K562 (cell line): ENCODE measurements around the gene CAMK2D. TPM values are rescaled to one million over a fixed set of nuclear protein-coding genes. Genes with fewer than 3 reads are reported as not detected.

Source experiments
- ATAC-seq: fragments of 200-7000 bp; cut with Tn5 transposase; 3 replicates; pipeline ENCODE4 v1.9.1; 2020; ENCODE audit warnings: moderate library complexity
- BruUV-seq: library from RNA; stranded (reverse); fragments of 400-500 nt; replicated peaks from 2 replicates; lab custom pipeline; 2021; lab: Mats Ljungman, UMichigan
- CTCF ChIA-PET: fragments of 300-600 bp; formaldehyde crosslinking; extraction: SDS; loops from one replicate; lab custom pipeline; 2021; ENCODE audit warnings: low intra/inter-chr PET ratio; lab: Yijun Ruan, JAX
- POLR2A ChIA-PET: fragments of 300-600, 350-650 bp; sonication (Branson Sonifier 250); formaldehyde crosslinking; extraction: SDS; loops from one replicate; lab custom pipeline; 2021; ENCODE audit warnings: antibody characterized with exemption, inconsistent platforms; lab: Yijun Ruan, JAX
- DNase-seq, 4 experiments: peaks; one replicate each; pipeline versions ENCODE4 v3.0.0 to v3.0.0-alpha.2; 2011 to 2018; ENCODE audit warnings: low spot score in 3 of 4, mixed read lengths in 3 of 4; ENCODE audit errors: extremely low read depth in 1 of 4
- FAIRE-seq: peaks from 2 replicates; lab custom pipeline; 2011; peaks lifted over from hg19 to GRCh38; lab: Jason Lieb, UNC
- H2AFZ ChIP-seq: 2 replicates; pipeline ENCODE4 v1.6.0; 2011; ENCODE audit warnings: low read depth, low read length, control low read depth, inconsistent platforms
- H3K27ac ChIP-seq: fragments of 200-600 bp; 3 replicates; pipeline ENCODE4 v1.8.0; 2011; ENCODE audit warnings: low read depth, mild to moderate bottlenecking, control low read depth, inconsistent platforms, low read length, moderate library complexity, mixed read lengths; ENCODE audit errors: extremely low read depth
- H3K27me3 ChIP-seq, 2 experiments: fragments of 300-600 bp in 1 of 2; 2 replicates in 1 of 2; 3 replicates in 1 of 2; pipeline versions ENCODE4 v1.6.0 to v1.8.0; 2011; ENCODE audit warnings: inconsistent platforms in 2 of 2, low read length in 2 of 2, mild to moderate bottlenecking in 1 of 2, mixed read lengths in 1 of 2, moderate library complexity in 1 of 2; ENCODE audit not compliant: control insufficient read depth in 2 of 2, insufficient read depth in 2 of 2
- H3K36me3 ChIP-seq: fragments of 300-600 bp; 3 replicates; pipeline ENCODE4 v1.8.0; 2011; ENCODE audit warnings: mild to moderate bottlenecking, low read length, inconsistent platforms; ENCODE audit not compliant: control insufficient read depth, insufficient read depth
- H3K4me1 ChIP-seq, 2 experiments: fragments of 200-600 bp in 1 of 2; replicated peaks in 1 of 2; 2 replicates in 1 of 2; 3 replicates in 1 of 2; pipeline versions ENCODE4 v1.5.1 to v1.8.0; 2011; ENCODE audit warnings: inconsistent platforms in 2 of 2, low read length in 2 of 2, mild to moderate bottlenecking in 1 of 2, mixed read lengths in 1 of 2, moderate library complexity in 1 of 2; ENCODE audit not compliant: control insufficient read depth in 2 of 2, insufficient read depth in 2 of 2
- H3K4me2 ChIP-seq: 2 replicates; pipeline ENCODE4 v1.6.1; 2011; ENCODE audit warnings: low read length, control low read depth, inconsistent platforms, mixed read lengths; ENCODE audit not compliant: insufficient read depth
- H3K4me3 ChIP-seq: fragments of 200-600 bp; sonication (generic), shearing (Covaris generic); 2 replicates; pipeline ENCODE4 v1.5.1; 2016; ENCODE audit warnings: control low read depth, inconsistent platforms
- H3K79me2 ChIP-seq: fragments of 200-600 bp; 3 replicates; pipeline ENCODE4 v1.8.0; 2011; ENCODE audit warnings: low read length, inconsistent platforms; ENCODE audit not compliant: control insufficient read depth, insufficient read depth
- H3K9ac ChIP-seq, 2 experiments: 2 replicates each; pipeline versions ENCODE4 v1.6.0 to v1.6.1; 2011; ENCODE audit warnings: low read depth in 2 of 2, low read length in 2 of 2, control low read depth in 1 of 2, inconsistent platforms in 1 of 2, mild to moderate bottlenecking in 1 of 2, mixed read lengths in 1 of 2; ENCODE audit not compliant: insufficient read depth in 1 of 2
- H3K9me1 ChIP-seq: one replicate; pipeline ENCODE4 v1.6.0; 2011; ENCODE audit warnings: inconsistent platforms, mild to moderate bottlenecking, low read length, moderate library complexity; ENCODE audit not compliant: control insufficient read depth, insufficient read depth
- H3K9me3 ChIP-seq: replicated peaks from 2 replicates; pipeline ENCODE4 v1.5.1; 2011; ENCODE audit warnings: low read depth, low read length, inconsistent platforms; ENCODE audit not compliant: control insufficient read depth, insufficient read depth
- H4K20me1 ChIP-seq: replicated peaks from 2 replicates; pipeline ENCODE4 v1.6.1; 2011; ENCODE audit warnings: low read length, inconsistent platforms, mixed read lengths; ENCODE audit not compliant: control insufficient read depth, insufficient read depth
- EHMT2 ChIP-seq: fragments of 450-650 bp; IDR thresholded peaks from 2 replicates; pipeline ENCODE4 v1.6.1; 2018; ENCODE audit warnings: antibody characterized with exemption
- GATAD2B ChIP-seq: fragments of 450-650 bp; IDR thresholded peaks from 2 replicates; pipeline ENCODE4 v1.6.1; 2017; ENCODE audit warnings: mild to moderate bottlenecking, borderline replicate concordance
- MIER1 ChIP-seq: fragments of 450-650 bp; IDR thresholded peaks from 2 replicates; pipeline ENCODE4 v1.6.1; 2016; ENCODE audit warnings: antibody characterized with exemption, mild to moderate bottlenecking, low read depth
- NCOR1 ChIP-seq: fragments of 450-650 bp; IDR thresholded peaks from 2 replicates; pipeline ENCODE4 v1.6.1; 2016; ENCODE audit warnings: mild to moderate bottlenecking, moderate library complexity
- POLR2A ChIP-seq: fragments of 450-650 bp; conservative IDR thresholded peaks from 2 replicates; pipeline ENCODE4 v1.6.1; 2016
- RBM15 ChIP-seq: fragments of 200-400 bp; formaldehyde crosslinking; IDR thresholded peaks from 2 replicates; pipeline ENCODE4 v1.6.1; 2018; ENCODE audit warnings: mild to moderate bottlenecking, low read length, moderate library complexity; ENCODE audit not compliant: insufficient read depth
- SMARCB1 ChIP-seq: IDR thresholded peaks from 2 replicates; pipeline ENCODE4 v1.6.1; 2011; ENCODE audit warnings: improper control_type of control experiment, low read depth; ENCODE audit not compliant: insufficient read length
- STAT5A ChIP-seq: IDR thresholded peaks from 2 replicates; pipeline ENCODE4 v1.6.1; 2012; ENCODE audit warnings: low read length, inconsistent platforms, borderline replicate concordance
- TEAD1 ChIP-seq, 2 experiments: fragments of 450-650 bp in 1 of 2; sonication (generic) in 1 of 2; formaldehyde crosslinking; IDR thresholded peaks; 2 replicates each; pipeline versions ENCODE4 v1.4.0 to v1.8.0; 2020 to 2022; ENCODE audit warnings: mild to moderate bottlenecking in 2 of 2, missing genetic modification reagents in 1 of 2
- TEAD4 ChIP-seq, 2 experiments: sonication (generic) in 1 of 2; formaldehyde crosslinking in 1 of 2; IDR thresholded peaks; 2 replicates each; pipeline versions ENCODE4 v1.6.1 to v1.8.0; 2012 to 2022; ENCODE audit warnings: borderline replicate concordance in 1 of 2, inconsistent platforms in 1 of 2, low read length in 1 of 2, mild to moderate bottlenecking in 1 of 2, missing genetic modification reagents in 1 of 2
- ZBTB1 ChIP-seq: sonication (generic); formaldehyde crosslinking; IDR thresholded peaks from 2 replicates; pipeline ENCODE4 v1.8.1; 2023; ENCODE audit warnings: missing genetic modification reagents, low read depth, mild to moderate bottlenecking, borderline replicate concordance
- ZNF143 ChIP-seq: sonication (generic); formaldehyde crosslinking; IDR thresholded peaks from 2 replicates; pipeline ENCODE4 v1.9.0; 2022; ENCODE audit warnings: mild to moderate bottlenecking, missing genetic modification reagents
- ZNF146 ChIP-seq: IDR thresholded peaks from one replicate; pipeline ENCODE4 v1.6.1; 2018; ENCODE audit warnings: missing compliant biosample characterization; ENCODE audit not compliant: unreplicated experiment
- WGBS: fragments of 100-300 bp; shearing (Covaris generic); methylation state at CpG from one replicate; pipeline ENCODE4 v1.1.6; 2016; ENCODE audit warnings: low coverage, mixed read lengths; ENCODE audit not compliant: insufficient coverage; ENCODE audit errors: missing lambda C conversion rate; 5-methylcytosine and 5-hydroxymethylcytosine counted together
- in situ Hi-C: fragments of 300-500 bp; cut with MboI; formaldehyde crosslinking; loops from 4 replicates; pipeline ENCODE4 v1.15.0; 2018; ENCODE audit warnings: inconsistent platforms, mixed read lengths
- intact Hi-C: fragments of 100-400 bp; cut with micrococcal nuclease; formaldehyde crosslinking; loops from 2 replicates; pipeline ENCODE4 v1.14.2; 2022
- polyA plus RNA-seq, 8 experiments: library from polyadenylated mRNA; depleted of rRNA in 4 of 8; stranded (reverse) in 5 of 8; unstranded in 3 of 8; fragments of >200 nt; fragmentation: Nextera tagmentation in 2 of 8; fragmentation: Illumina TruSeq in 1 of 8; extraction: Ambion mirVana in 2 of 8; extraction: Trizol in 1 of 8; gene quantifications; 2 replicates each; pipeline versions ENCODE4 v1.2.1 to v1.2.3, GENCODE V29; 2011 to 2014; ENCODE audit warnings: inconsistent platforms in 1 of 8, missing spikeins in 1 of 8
- total RNA-seq, 7 experiments: library from RNA; depleted of rRNA in 6 of 7; stranded (reverse); fragments of >200 nt in 6 of 7; fragmentation: Illumina TruSeq in 2 of 7; extraction: Trizol in 2 of 7; gene quantifications; 2 replicates each; pipeline versions ENCODE4 v1.2.1 to v1.2.3, GENCODE V29; 2011 to 2021; ENCODE audit warnings: low replicate concordance in 1 of 7
- TF ChIP-seq, protein P1 (sequence below): fragments of 450-650 bp; IDR thresholded peaks from 2 replicates; pipeline ENCODE4 v1.6.1; 2016; ENCODE audit warnings: low read depth, mild to moderate bottlenecking, moderate library complexity
- TF ChIP-seq, protein P2 (sequence below): sonication (generic); formaldehyde crosslinking; IDR thresholded peaks from 2 replicates; pipeline ENCODE4 v1.8.0; 2022; ENCODE audit warnings: mild to moderate bottlenecking, missing genetic modification reagents
- TF ChIP-seq, protein P3 (sequence below): fragments of 450-650 bp; IDR thresholded peaks from 2 replicates; pipeline ENCODE4 v1.7.1; 2018; ENCODE audit warnings: mild to moderate bottlenecking, low read depth; ENCODE audit not compliant: partially characterized antibody

The CAMK2D gene
- total and polyA plus RNA-seq, 9 of the 15 experiments (the other 6 are each of a cell fraction or from before 2014, with no cell fraction given): 0.01 to 0.33 (median 0.04) TPM; not detected in 2

DNA sequence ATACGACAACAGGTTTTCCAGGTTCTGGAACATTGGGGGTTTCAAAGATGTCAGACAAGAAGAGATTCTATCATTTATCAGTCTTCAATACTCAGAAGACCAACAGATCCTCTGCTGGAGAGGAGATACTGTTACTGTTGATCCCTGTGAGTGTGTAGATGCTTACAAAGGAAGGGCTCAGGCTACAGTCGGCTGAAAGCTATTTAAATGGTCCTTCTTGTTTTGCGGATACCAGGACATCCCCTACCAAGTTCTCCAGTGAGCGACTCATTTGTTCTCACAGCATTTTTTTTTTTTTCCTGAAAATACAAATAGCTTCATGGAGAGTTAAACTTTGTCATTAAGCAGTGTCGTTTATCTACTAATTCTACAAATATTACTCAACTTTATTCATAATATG, 201.6 kb downstream of the CAMK2D start:
- TF ChIP-seq MIER1 (no peak), SMARCB1 (no peak), TEAD1 (CRISPR knock-in tag; IDR thresholded peaks at IDR 0.05) (no peak), NCOR1 (no peak), GATAD2B (no peak), EHMT2 (no peak), TEAD4 (IDR thresholded peaks at IDR 0.05; ENCODE audit: low read length) (no peak), TEAD4 (CRISPR knock-in tag; IDR thresholded peaks at IDR 0.05; ENCODE audit: borderline replicate concordance) (no peak), STAT5A (no peak), ZNF143 (CRISPR knock-in tag) (no peak), ZNF146 (CRISPR knock-in tag) (no peak), POLR2A (no peak), RBM15 (no peak), ZBTB1 (no peak)
- TF ChIP-seq, protein P1, sequence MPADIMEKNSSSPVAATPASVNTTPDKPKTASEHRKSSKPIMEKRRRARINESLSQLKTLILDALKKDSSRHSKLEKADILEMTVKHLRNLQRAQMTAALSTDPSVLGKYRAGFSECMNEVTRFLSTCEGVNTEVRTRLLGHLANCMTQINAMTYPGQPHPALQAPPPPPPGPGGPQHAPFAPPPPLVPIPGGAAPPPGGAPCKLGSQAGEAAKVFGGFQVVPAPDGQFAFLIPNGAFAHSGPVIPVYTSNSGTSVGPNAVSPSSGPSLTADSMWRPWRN: no peak
- TF ChIP-seq, protein P2, sequence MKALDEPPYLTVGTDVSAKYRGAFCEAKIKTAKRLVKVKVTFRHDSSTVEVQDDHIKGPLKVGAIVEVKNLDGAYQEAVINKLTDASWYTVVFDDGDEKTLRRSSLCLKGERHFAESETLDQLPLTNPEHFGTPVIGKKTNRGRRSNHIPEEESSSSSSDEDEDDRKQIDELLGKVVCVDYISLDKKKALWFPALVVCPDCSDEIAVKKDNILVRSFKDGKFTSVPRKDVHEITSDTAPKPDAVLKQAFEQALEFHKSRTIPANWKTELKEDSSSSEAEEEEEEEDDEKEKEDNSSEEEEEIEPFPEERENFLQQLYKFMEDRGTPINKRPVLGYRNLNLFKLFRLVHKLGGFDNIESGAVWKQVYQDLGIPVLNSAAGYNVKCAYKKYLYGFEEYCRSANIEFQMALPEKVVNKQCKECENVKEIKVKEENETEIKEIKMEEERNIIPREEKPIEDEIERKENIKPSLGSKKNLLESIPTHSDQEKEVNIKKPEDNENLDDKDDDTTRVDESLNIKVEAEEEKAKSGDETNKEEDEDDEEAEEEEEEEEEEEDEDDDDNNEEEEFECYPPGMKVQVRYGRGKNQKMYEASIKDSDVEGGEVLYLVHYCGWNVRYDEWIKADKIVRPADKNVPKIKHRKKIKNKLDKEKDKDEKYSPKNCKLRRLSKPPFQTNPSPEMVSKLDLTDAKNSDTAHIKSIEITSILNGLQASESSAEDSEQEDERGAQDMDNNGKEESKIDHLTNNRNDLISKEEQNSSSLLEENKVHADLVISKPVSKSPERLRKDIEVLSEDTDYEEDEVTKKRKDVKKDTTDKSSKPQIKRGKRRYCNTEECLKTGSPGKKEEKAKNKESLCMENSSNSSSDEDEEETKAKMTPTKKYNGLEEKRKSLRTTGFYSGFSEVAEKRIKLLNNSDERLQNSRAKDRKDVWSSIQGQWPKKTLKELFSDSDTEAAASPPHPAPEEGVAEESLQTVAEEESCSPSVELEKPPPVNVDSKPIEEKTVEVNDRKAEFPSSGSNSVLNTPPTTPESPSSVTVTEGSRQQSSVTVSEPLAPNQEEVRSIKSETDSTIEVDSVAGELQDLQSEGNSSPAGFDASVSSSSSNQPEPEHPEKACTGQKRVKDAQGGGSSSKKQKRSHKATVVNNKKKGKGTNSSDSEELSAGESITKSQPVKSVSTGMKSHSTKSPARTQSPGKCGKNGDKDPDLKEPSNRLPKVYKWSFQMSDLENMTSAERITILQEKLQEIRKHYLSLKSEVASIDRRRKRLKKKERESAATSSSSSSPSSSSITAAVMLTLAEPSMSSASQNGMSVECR (CRISPR knock-in tag): no peak
- TF ChIP-seq, protein P3, sequence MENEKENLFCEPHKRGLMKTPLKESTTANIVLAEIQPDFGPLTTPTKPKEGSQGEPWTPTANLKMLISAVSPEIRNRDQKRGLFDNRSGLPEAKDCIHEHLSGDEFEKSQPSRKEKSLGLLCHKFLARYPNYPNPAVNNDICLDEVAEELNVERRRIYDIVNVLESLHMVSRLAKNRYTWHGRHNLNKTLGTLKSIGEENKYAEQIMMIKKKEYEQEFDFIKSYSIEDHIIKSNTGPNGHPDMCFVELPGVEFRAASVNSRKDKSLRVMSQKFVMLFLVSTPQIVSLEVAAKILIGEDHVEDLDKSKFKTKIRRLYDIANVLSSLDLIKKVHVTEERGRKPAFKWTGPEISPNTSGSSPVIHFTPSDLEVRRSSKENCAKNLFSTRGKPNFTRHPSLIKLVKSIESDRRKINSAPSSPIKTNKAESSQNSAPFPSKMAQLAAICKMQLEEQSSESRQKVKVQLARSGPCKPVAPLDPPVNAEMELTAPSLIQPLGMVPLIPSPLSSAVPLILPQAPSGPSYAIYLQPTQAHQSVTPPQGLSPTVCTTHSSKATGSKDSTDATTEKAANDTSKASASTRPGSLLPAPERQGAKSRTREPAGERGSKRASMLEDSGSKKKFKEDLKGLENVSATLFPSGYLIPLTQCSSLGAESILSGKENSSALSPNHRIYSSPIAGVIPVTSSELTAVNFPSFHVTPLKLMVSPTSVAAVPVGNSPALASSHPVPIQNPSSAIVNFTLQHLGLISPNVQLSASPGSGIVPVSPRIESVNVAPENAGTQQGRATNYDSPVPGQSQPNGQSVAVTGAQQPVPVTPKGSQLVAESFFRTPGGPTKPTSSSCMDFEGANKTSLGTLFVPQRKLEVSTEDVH: no peak
- WGBS: 0% methylated on average over 5 of the region's 5 CpGs
- H3K4me1 ChIP-seq: no peaks in the 10 kb centered on the region; a peak in 1 of 5 replicates
- BruUV-seq: no TSS peak
- H4K20me1 ChIP-seq: no peaks in the 10 kb centered on the region
- H3K9me3 ChIP-seq: no peaks in the 10 kb centered on the region
- no peaks in the 10 kb centered on the region for H3K36me3 ChIP-seq
- H3K79me2 ChIP-seq: no peaks in the 10 kb centered on the region
- in situ Hi-C loops: no loop called here
- no peaks in the 10 kb centered on the region for H3K27me3 ChIP-seq
- POLR2A ChIA-PET: no interaction called here
- no peak overlapping the region for H3K27ac ChIP-seq
- H3K4me2 ChIP-seq: no peak overlapping the region
- ATAC-seq (no peak), DNase-seq (no peak), FAIRE-seq (no peak)
- intact Hi-C loops: no loop called here
- CTCF ChIA-PET: no interaction called here
- no peak overlapping the region for H3K9ac ChIP-seq
- no peak overlapping the region for H3K4me3 ChIP-seq
- H2AFZ ChIP-seq: no peak overlapping the region
- H3K9me1 ChIP-seq: no peaks in the 10 kb centered on the region
